Testis (tissue), 2 donors: ENCODE results near the gene TIAM1.

Source experiments
- POLR2A ChIP-seq: fragments of 450-650 bp; IDR thresholded peaks from one replicate; pipeline ENCODE4 v1.6.1; 2017; ENCODE audit warnings: antibody characterized with exemption, mild to moderate bottlenecking, moderate library complexity
- TF ChIP-seq, protein P1 (sequence below), 3 experiments: fragments of 450-650 bp in 2 of 3; fragments of 200-600 bp in 1 of 3; sonication (generic) in 1 of 3; IDR thresholded peaks; one replicate each; pipeline ENCODE4 v1.5.1; 2016 to 2019; ENCODE audit warnings: antibody characterized with exemption in 3 of 3, mild to moderate bottlenecking in 2 of 3, moderate library complexity in 1 of 3

DNA sequence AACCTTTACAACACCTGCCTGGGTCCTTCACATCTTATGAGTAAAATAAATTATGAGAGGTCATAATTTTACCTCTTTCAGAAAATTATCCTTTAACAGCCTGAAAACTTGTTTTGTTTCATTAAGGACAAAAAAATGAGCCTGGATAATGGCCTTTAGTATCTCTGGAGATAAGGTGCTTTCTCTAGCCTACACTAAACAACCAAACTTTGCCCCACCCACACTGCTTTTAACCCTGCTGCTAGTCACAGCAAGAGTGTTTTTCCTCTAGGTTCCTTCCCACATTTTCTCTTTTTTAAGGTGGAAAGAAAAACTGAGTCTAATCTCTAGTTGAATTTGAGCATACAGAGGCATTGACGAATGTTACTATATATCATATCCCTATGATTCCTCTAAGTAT is 204.0 kb downstream of the TIAM1 start:
- TF ChIP-seq, protein P1, sequence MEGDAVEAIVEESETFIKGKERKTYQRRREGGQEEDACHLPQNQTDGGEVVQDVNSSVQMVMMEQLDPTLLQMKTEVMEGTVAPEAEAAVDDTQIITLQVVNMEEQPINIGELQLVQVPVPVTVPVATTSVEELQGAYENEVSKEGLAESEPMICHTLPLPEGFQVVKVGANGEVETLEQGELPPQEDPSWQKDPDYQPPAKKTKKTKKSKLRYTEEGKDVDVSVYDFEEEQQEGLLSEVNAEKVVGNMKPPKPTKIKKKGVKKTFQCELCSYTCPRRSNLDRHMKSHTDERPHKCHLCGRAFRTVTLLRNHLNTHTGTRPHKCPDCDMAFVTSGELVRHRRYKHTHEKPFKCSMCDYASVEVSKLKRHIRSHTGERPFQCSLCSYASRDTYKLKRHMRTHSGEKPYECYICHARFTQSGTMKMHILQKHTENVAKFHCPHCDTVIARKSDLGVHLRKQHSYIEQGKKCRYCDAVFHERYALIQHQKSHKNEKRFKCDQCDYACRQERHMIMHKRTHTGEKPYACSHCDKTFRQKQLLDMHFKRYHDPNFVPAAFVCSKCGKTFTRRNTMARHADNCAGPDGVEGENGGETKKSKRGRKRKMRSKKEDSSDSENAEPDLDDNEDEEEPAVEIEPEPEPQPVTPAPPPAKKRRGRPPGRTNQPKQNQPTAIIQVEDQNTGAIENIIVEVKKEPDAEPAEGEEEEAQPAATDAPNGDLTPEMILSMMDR (IDR thresholded peaks at IDR 0.05), result no peak
- TF ChIP-seq POLR2A, result no peak
